NCI-H446 (cell line): ENCODE measurements around the gene C1QC.

Source experiments
- DNase-seq, 2 experiments: peaks; one replicate each; lab custom pipeline; 2025; lab: John Stamatoyannopoulos, UW

C1QC gene

DNA sequence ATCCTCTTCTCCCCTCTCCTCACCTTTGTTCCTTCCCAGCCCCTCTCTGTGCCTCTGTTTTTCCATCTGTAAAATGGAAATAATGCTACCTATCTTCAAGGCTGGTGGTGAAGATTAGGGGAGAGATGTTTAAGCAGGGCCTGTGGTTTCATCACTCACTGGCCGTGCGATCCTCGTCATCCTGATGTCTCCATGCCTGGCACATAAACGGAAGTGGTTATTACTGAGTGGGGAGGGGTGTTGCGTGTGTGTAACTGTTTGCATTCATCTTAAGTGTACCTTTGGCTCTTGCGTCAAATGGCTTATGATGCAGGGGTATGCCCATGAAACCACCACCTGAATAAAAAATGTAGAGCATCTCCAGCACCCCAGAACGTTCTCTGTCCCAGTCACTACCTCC is 24.2 kb upstream of the C1QC start:
- no peak for DNase-seq

DNA sequence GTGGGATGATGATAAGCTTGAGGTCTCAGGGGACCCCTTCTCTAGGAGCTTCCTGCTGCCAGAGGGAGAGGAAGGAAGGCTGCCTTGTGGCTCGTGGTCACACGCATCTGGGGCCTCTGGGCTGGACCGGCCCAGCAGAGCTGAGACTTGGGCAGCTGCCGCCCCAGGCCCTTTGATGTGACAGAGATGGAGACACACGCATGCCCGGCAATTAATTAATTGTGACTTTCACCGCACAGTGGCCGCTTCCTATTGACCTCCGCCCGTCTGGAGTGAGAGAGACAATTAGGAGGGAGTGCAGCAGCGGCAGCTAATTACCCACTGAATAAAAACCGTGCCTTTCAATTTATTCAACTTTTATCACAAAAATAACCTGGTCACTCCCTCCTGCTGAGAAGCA is 23.6 kb upstream of the C1QC start:
- no peak for DNase-seq

DNA sequence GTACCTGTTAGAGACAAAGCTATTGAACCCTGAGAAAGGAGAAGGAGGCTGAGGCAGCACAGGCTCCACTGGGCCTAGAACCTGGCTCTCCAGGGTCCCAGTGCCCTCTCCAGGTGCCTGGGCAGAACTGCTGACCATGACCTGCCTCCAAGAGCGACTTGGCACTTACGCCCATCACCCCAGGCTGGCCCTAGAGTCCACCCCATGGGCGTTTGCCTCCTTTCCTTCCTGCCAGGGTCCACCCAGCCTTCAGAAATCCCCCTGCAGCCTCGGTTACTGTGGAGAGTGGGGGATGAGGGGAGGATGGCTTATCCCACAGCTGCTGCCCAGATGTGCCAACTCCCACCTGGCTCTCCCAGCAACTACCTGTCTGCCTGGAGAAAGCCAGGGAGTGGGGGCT is 21.7 kb upstream of the C1QC start:
- DNase-seq: no peak

DNA sequence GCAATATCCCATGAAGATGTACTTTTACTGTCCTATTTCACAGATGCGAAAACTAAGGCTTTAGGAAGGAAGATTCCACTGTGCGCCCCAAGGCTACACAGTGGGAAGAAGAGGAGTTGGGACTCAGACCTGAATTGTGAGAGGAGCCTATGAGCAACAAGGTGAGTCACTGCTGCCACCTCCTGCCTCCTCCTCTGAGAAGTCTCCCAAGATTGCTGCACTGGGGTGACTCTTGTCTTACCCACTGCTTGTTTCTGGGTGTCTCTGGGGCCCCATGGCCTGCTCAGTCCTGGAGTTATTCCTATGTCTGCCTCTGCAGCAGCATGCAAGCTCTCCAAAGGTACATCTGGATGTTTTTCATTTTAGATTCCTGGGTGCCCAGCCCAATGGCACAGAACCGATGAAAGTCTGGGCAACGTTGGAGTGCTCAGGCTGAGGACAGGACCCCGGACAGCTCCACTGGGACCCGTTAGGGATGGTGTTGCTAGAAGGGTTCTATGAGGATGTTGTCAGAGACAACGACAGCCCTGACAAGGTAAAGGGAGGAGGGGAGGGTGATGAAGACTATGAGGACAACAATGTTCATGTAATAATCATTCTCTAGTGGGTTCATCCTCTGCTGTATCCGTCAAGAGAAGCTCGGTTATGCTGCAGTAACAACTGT is 18.0 kb upstream of the C1QC start:
- no peak for DNase-seq

DNA sequence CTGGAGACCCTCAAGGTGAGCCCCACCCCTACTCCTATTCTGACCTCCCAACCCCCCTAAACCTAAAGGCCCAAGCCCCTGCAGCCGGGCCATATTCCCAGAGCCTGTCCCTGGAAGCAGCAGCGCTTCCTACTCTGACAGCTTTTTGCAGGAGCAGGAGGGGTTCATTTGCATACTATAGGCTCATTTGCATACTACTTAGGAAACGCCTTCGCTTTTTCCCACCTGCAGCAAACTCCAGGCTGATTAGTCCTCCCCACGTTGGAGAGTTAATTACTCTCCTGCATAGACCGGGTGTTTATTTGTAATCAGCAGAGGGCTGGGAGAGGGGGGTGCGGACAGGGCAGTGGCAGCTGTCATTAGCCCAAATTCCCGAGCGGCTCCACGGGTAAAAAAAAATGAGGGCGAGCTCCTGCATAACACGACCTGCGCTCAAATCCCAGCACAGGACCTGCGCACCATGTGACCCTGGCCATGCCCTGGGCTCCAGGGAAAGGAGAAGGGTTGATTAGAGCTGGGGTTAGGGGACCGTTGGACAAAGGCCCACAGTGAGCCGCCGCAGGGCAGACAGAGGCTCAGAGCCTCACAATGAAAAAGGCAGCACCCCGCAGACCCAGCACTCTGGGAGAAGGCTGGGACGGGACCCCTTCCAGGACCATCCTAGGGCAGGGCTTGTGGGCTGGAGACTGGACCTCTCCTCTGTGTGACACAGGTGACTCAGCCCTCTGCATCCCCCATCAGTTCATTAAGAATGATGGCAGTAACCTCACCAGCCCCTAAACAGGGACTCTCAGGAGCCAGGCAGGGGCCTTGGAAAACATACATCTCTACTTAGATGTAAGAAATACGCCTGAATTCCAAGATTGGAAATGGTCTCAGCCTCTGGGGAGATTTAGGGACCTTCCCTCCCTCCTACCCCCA is 16.9 kb upstream of the C1QC start:
- DNase-seq: no peak

DNA sequence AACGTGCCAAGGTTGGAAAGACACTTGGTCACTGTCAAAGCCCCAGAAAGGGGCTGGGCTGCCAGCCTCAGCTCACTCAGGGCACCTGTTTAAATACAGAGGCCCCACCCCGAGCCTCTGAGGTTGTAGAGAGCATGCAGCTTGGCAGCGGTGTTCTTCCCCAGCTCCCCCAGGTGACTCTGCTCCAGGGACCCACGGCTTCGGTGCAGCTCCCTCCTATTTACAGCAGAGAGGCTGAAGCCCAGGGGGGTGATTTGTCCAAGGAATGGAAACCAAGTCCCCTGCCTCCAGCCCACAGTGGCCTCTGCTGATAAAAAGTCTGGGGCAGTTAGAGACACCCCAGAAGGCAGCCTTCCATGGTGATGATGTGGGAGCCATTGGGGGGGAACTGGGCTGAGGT is 16.1 kb upstream of the C1QC start:
- no peak for DNase-seq

DNA sequence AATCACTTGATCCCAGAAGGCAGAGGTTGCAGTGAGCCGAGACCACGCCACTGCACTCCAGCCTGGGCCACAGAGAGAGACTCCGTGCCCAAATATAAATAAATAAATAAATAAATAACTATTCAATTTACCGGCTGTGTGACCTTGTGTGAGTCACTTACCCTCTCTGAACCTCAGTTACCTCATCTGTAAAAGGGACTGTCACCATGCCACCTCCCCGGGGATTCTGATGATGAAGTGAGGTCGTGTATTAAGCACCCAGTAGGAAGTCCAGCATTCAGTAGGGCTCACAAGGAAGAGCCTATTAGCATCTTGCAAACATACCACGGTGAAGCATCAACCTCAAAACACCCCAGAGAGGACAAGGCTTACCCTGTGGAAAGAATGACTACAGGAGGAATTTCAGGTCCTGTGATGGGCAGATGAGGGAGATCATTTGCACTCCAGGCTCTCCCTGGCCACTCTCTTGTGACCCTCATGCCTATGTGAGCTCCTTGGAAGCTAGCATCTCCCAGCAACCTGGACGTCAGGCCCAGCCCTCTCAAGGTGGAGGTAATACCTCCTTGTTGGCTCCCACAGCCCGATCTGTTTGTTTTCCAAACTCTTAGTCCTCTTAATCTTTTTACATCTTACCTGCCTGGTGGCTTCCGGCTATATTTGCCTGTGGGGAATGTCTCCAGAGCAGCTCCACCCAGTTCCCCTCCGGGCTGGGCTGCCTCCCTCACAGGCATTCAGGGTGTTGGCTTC is 14.6 kb upstream of the C1QC start:
- DNase-seq: no peak

DNA sequence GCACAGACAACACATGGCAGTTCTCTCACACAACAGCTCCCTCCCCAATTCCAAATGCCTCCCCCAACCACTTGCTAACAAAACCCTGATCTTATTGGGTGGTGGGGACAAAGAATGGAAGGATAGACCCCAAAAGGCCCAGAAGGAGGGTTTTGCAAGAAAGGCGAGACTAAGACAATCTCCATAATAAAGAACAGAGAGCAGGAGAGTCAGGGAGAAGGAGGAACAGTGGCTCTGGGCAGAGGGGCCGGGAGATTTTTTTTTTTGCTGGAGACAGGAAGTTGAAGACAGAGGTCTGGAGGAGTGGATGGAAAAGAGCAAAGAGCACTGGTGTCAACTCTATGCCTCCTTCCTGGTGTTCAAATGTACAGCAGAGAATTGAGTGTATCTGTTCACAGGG is 13.5 kb upstream of the C1QC start:
- no peak for DNase-seq

DNA sequence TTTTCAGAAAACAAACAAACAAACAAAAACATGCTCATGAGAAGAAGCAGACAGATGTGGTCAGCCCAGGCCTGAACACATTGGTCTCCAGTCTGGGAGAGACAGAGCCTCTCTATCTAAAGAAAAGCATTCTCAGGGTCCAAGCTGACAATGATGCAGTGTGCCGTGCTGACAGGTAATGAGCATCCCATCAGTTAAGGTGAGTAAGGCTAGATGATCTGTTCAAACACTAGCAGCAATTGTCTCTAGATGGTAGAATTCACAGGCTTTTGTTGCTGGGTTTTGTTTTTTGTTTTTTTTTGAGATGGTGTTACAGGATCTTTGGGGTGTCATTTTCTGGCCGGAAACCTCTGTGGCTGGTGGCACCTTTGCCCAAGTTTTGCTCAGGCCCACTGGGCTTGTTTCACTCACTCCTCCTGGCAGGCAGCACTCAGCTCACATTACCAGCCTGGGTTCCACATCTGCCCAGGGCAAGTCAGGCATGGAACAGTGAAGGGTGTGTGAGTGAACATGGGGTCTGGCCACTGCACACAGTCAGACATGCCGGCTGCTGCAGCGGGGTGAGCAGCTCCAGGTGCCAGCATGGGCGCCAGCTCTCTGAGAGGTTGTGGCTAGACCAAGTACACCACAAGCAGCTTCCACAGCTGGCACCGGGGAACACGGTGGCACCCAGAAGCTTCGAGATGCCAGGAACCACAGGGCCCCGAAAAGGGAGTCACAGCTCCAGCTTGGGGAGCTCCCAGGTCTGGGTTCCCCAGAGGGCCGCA is 9.6 kb upstream of the C1QC start:
- DNase-seq: no peak

DNA sequence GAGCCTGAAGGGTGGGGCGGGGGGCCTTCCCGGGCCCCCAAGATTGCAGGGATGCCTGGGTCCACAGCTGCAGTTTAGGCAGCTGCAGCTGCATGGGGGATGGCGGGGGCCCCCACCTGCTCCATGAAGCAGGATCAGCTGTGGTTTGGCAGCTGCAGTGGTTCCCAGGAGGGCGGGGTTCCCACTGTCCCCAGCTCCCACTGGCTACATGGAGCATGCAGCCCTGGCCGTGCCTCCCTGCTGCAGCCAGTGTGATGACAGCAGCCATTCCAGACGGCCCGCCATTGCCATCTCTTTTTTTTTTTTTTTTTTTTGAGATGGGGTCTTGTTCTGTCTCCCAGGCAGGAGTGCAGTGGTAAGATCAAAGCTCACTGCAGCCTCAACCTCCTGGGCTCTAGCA is 8.0 kb upstream of the C1QC start:
- no peak for DNase-seq

DNA sequence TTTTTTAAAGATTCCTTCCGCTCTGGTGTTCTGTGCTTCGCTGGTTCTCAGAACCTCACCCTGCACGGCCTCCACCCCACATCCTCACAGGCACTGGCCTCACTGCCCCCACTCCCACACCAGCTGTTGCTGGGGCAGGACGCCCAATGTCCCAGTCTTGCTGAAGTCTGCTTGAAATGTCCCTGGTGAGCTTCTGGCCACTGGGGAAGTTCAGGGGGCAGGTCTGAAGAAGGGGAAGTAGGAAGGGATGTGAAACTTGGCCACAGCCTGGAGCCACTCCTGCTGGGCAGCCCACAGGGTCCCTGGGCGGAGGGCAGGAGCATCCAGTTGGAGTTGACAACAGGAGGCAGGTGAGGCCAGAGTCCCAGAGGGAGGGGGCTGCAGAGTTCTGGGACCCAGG is 7.1 kb upstream of the C1QC start, which contains the start of gene C1QA:
Gene C1QA, plus strand, starts transcription at position 276 of the 400 bp plus-strand sequence. CDS start 989 bp downstream, outside the sequence.
- no peak for DNase-seq

DNA sequence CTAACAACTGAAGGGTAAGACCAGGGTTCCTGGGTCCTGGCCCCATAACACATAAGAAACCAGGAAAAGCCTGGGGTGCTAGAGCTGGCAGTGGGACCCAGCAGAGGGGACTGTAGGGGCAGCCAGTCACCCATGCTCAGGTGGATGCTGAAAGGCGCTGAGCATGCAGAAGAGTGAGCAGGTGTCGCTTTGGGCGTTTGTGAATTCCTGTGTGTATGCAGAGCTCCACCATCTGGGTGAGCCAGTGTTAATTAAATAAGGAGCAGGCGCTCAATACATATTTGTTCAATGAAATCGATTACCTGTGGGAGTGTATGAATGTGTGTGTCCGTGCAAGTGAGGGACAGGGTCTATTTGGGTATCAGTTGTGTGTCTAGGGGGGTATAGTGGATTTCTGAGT is 6.5 kb upstream of the C1QC start:
- no peak for DNase-seq

DNA sequence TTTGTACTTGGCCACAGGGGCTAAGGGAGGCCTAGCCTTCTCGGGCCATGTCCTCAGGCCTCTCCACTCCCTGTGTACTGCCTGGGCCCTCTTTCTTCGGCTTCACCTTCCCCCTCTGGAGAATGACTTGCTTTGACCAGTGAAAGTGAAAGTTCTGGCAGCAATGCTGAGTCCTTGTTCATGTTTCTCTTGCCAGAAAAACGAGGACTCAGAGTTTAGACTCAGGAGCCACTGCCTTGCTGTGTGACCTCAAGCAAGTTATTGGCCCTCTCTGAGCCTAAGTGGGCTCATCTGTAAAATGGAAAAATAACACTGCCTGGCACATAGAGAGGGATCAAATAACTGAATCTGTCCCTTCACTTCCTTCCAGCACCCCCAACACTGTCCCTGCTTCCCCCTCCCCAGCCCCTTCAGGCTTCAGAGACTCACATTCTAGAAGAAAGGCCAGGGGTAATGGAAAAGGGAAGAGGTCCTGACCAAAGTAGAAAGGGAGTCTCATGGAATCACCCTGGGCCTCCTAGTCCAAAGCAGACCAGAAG is 5.5 kb upstream of the C1QC start:
- DNase-seq: no peak

DNA sequence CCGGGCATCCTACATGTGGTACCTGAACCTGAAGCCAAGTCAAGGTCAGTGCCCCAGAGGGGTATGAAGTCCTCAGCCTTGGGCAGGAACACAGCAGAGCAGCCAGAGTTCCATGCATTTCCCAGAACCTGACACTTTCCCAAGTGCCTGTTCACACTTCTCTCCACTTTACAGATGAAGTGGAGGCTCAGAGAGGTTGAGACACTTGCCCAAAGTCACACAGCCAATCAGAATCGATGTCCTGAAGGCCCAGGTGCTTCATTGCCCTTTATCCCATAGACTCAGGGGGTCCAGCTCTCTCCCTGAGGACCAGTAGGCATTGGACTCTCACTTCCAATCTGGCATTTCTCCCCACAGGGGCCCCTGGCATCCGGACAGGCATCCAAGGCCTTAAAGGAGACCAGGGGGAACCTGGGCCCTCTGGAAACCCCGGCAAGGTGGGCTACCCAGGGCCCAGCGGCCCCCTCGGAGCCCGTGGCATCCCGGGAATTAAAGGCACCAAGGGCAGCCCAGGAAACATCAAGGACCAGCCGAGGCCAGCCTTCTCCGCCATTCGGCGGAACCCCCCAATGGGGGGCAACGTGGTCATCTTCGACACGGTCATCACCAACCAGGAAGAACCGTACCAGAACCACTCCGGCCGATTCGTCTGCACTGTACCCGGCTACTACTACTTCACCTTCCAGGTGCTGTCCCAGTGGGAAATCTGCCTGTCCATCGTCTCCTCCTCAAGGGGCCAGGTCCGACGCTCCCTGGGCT is 4.8 kb upstream of the C1QC start:
- DNase-seq: no peak

DNA sequence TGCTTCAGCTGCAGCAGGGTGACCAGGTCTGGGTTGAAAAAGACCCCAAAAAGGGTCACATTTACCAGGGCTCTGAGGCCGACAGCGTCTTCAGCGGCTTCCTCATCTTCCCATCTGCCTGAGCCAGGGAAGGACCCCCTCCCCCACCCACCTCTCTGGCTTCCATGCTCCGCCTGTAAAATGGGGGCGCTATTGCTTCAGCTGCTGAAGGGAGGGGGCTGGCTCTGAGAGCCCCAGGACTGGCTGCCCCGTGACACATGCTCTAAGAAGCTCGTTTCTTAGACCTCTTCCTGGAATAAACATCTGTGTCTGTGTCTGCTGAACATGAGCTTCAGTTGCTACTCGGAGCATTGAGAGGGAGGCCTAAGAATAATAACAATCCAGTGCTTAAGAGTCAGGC is 4.1 kb upstream of the C1QC start:
- no peak for DNase-seq

DNA sequence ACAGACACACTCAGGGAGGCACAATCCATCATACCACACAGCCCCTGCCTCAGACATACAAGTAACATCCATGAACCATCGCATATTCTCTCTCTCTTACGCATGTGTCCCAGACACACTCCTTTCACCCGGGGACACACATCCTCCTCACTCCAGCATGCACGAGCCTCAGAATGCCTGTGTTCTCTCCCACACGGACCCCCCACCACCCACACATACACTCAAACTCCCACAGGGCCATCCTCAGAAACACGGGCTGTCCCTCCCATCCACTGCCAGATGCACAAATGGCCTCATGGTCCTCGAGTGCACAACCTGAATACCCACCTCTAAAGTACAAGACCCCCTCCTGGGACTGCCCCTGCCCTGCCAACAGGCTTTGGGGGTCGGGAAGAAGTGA is 2.2 kb upstream of the C1QC start:
- DNase-seq: no peak

DNA sequence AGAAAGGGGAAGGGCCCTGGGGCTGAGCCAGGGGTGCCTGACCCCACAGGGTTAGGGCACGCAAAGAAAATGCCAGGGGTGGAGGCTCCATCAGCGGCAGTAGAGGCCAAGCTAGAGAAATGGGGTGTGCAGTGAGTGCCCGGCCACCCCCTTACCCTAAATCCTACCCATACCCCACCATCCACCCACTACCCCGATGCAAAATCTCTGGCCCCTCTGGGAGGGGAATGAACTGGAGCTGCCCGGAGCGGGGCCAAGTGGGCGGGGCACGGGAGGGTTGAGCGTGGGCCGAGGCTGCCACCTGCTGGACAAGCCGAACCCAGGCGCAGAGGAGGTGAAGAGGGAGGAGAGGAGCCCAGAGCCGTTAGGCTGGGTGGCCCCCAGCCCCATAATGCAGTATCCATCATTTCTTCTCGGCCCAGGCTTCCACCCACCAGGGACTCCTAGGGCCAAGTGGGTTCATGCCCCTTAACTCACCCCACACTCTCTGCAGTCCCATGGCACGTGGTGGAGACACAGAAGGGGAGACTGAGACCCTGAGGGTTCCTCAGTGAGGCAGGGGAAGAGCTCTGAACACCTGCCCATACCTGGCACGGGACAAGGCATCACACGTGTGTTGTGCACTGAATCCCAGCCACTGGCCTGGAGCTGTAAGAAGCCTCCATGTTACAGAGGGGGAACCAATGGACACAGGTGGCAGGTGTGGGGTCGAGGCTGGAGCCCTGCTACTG is 1.4 kb upstream of the C1QC start:
- DNase-seq: peak; percentile 40 to 83

DNA sequence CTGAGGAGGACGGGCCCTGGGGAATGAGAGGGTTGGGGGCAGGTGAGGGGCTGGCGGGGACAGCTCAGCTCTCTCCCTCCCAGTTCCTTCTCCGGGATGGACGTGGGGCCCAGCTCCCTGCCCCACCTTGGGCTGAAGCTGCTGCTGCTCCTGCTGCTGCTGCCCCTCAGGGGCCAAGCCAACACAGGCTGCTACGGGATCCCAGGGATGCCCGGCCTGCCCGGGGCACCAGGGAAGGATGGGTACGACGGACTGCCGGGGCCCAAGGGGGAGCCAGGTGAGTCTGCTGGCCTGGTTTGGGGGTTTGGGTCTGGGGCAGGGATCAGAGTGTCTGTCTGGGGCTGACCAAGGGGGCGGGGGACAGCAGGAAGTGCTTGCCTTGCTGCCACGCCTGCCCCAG is 495 bp downstream of the C1QC start:
- no peak for DNase-seq

DNA sequence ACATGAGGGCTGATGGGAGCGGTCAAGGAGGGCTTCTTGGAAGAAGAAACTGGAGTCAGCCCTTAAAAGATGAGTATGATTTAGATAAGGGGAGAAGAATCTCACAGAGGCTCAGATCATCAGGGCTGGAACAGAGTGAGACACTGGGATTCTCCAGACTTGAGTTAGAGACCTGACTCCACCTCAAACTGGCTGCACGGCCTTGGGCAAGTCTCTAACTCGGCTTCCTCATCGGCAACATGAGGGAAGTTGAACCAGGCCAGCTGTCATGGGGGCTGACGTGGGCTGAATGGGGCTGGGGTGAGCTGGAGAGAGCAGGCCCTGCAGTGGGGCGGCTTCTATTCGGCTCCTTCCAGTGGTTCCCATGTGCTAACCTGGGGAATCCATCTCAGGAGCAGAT is 2.5 kb downstream of the C1QC start:
- DNase-seq: no peak

DNA sequence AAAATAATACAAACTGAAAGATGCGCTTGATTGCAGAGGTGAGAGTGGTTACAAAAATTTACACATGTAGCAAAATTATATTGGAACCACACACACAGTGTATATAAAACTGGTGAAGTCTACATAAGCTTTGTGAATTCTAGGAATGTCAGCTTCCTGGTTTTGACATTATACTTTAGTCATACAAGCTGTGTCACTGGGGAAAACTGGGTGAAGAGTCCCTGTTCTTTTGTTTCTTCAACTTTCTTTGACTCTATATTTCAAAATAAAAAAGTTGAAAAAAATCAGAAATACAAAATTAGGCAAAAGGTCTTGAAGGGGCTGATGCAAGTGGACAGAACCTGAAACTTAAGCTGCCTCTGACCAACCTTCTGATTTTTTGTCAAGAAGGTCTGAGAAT is 3.0 kb downstream of the C1QC start:
- no peak for DNase-seq
